Heart left ventricle (tissue), 13 donors: ENCODE data around the gene ETS2.

Experiments used
- CTCF ChIP-seq, 12 donors: fragments of 200-600 bp; sonication (generic) in 4 of 12; IDR thresholded peaks; one replicate each; pipeline versions ENCODE4 v1.5.0 to v1.8.0; 2018 to 2022; ENCODE audit warnings: antibody characterized with exemption in 12 of 12, mild to moderate bottlenecking in 5 of 12
- POLR2A ChIP-seq, 2 donors: fragments of 450-650 bp; IDR thresholded peaks; one replicate each; pipeline ENCODE4 v1.6.1; 2017; ENCODE audit warnings: antibody characterized with exemption in 2 of 2, mild to moderate bottlenecking in 2 of 2, moderate library complexity in 2 of 2
- donor health status: ischemic (EF 13 %, LVEDD 7.1; RV severe dilation, severe dysfunction).
- donor health status: DM: no; HTN: yes; CAD: no.
- donor health status: DM: no; HTN: no; CAD: no.
- donor health status: ischemic (EF 25% LVEDD 6.9; RV normal size, moderate dysfunction).
- donor health status: ischemic (EF 25% LVEDD 5.7; RV mildly dilated, moderate dysfunction).
- donor health status: ischemic (EF 35%, LVEDD 5.7; RV mildly dilated, moderate dysfunction).
- donor health status: nonischemic (EF 11% LVEDD 7.7; RV severe dilation, severe dysfunction).
- donor health status: DM: yes; HTN: yes; CAD: no.
- donor health status: PGD.
- donor health status: ischemic (EF 29% LVEDD 5.4; RV normal size, mild dysfunction).
- donor health status: nonischemic (EF 23%, LVEDD 6.1; RV moderate dilation, normal function).

GRCh38 chr21:38798081-38798480 lies 7.6 kb upstream of the ETS2 start:
- TF ChIP-seq POLR2A (IDR thresholded peaks at IDR 0.05) (no peak), CTCF (IDR thresholded peaks at IDR 0.05) (no peak)
